Limb (tissue), 2 donors: ENCODE results near the gene DUSP22.
A peak's percentile ranks its signal among the peaks of the same experiment; 100 is the strongest.

Experiments used
- DNase-seq, 2 donors: peaks; one replicate each; pipeline ENCODE4 v3.0.0-alpha.2; 2016; ENCODE audit errors: extremely low spot score in 2 of 2

The DUSP22 gene

GRCh38 chr6:351011-351866, 59.0 kb downstream of the DUSP22 start:
- DNase-seq: no peak

GRCh38 chr6:351867-352289, 59.6 kb downstream of the DUSP22 start:
- DNase-seq: no peak

- no peak for DNase-seq
These were observed 60.2 kb downstream of the DUSP22 start for GRCh38 chr6:352474-352873.

- no peak for DNase-seq
These were observed 60.7 kb downstream of the DUSP22 start for GRCh38 chr6:352896-353470.

GRCh38 chr6:353642-354614, 61.6 kb downstream of the DUSP22 start:
- no peak for DNase-seq

- DNase-seq: no peak
These were observed 62.5 kb downstream of the DUSP22 start for GRCh38 chr6:354631-355280.

GRCh38 chr6:355373-356208, 63.3 kb downstream of the DUSP22 start:
- DNase-seq: peak in 1 of 2 donors; percentile 32

- no peak for DNase-seq
These were observed 64.6 kb downstream of the DUSP22 start for GRCh38 chr6:356828-357251.

- no peak for DNase-seq
These were observed 65.0 kb downstream of the DUSP22 start for GRCh38 chr6:357261-357790.

GRCh38 chr6:357791-358341, 65.6 kb downstream of the DUSP22 start:
- no peak for DNase-seq

- DNase-seq: no peak
These were observed 66.1 kb downstream of the DUSP22 start for GRCh38 chr6:358432-358831.

GRCh38 chr6:358847-359246, 66.6 kb downstream of the DUSP22 start:
- no peak for DNase-seq

GRCh38 chr6:359261-360035, 67.2 kb downstream of the DUSP22 start:
- DNase-seq: no peak

GRCh38 chr6:360349-360748, 68.1 kb downstream of the DUSP22 start:
- no peak for DNase-seq

- no peak for DNase-seq
These were observed 68.6 kb downstream of the DUSP22 start for GRCh38 chr6:360764-361373.

- DNase-seq: no peak
These were observed 69.3 kb downstream of the DUSP22 start for GRCh38 chr6:361411-362132.

GRCh38 chr6:362231-362923, 70.1 kb downstream of the DUSP22 start:
- no peak for DNase-seq

GRCh38 chr6:362924-363249, 70.6 kb downstream of the DUSP22 start:
- no peak for DNase-seq
